HG03064 (cell line): ENCODE measurements around the gene C1QB.

Experiments used
- ATAC-seq: cut with Tn5 transposase; IDR thresholded peaks from one replicate; pipeline ENCODE4 v1.9.1; 2021; ENCODE audit warnings: low read depth; ENCODE audit not compliant: unreplicated experiment

C1QB gene

GRCh38 chr1:22652881-22653316 is at the start of gene C1QB:
Gene C1QB, plus strand, starts transcription at chr1:22653236. Its CDS starts 6,227 bp downstream, at chr1:22659463.
- ATAC-seq = no peak

GRCh38 chr1:22606161-22606560 is 46.9 kb upstream of the C1QB start:
- ATAC-seq = no peak

- no peak for ATAC-seq
Measured at GRCh38 chr1:22607154-22607553, 45.9 kb upstream of the C1QB start.

DNA sequence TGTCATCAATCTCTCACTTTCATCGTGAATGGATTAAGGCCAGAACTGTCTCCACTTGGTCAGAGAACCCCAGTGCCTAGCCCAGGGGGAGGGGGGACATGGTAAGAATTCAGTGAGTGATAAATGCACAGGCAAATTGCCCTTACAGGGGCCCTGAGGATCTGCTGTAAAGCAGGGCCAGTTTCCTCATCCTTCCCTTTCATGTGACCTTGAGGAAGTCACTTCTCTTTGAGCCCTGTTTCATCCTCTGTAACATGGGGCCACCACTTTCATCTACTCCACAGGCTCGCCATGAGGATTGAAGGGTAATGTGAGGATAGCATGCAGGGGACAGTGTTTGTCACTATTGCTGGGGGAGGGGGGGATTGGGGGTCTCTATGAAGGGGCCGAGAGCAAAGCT is 44.7 kb upstream of the C1QB start:
- ATAC-seq = no peak

GRCh38 chr1:22609291-22609690 is 43.7 kb upstream of the C1QB start:
- no peak for ATAC-seq

- no peak for ATAC-seq
Measured at GRCh38 chr1:22611530-22611947, 41.5 kb upstream of the C1QB start.

DNA sequence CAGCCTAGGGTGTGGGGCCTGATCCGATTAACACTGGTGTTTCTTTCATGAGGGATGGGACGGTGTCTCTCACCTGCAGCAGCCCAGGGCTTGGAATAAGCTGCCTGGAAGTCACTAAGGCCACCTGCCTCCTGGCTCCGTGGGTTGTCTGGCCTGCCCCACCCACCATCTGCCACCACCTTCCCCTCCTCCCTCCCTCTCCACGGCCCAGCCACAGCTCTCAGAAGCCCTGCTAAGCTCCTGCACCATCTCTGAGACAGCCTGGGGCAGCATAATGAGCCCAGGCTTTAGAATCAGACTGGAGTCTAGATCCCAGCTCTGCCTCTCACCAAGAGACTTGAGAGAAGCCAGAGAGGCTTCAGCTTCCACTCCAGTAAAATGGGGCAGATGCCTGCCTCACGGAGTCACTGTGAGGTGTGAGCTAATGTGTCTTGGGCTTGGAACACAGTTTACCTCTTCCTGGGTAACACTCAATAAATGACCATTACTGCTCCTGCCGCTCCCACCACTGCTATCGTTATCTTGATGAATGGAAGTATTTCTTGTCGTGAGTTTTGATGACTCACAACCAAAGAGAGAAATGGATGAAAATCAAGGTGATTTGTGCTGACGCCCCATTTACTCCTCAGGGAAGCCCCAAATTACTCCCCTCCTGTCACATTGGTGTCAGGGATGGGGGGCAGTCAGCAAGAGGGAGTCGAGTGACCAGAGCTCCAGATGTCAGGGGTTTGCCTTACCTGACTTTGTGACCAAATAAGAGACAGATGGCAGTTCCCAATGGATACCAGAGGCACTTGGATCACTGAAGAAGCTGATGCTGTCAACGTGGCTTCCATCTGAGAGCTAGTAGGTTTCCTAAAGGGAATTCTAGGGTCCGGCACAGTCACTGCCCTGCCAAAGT is 40.1 kb upstream of the C1QB start:
- no peak for ATAC-seq

DNA sequence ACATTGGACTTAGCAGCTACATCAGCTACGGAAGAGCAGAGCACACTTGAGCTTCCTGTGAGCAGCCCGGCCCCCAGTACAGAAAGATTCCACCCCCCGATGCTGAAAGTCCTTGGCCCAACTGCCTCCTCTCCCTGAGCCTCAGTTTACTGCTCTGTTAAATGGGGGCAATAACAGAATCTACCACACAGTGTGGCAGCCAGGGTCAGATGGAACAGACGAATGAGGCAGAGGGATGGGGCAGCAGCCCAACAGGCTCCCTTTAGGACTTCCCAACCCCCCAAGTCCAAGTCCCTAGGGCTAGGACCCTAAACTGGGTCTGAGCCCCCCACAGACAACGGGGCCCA is 39.5 kb upstream of the C1QB start:
- no peak for ATAC-seq

GRCh38 chr1:22613951-22614350 is 39.1 kb upstream of the C1QB start:
- no peak for ATAC-seq

GRCh38 chr1:22615886-22616285 is 37.1 kb upstream of the C1QB start:
- no peak for ATAC-seq

DNA sequence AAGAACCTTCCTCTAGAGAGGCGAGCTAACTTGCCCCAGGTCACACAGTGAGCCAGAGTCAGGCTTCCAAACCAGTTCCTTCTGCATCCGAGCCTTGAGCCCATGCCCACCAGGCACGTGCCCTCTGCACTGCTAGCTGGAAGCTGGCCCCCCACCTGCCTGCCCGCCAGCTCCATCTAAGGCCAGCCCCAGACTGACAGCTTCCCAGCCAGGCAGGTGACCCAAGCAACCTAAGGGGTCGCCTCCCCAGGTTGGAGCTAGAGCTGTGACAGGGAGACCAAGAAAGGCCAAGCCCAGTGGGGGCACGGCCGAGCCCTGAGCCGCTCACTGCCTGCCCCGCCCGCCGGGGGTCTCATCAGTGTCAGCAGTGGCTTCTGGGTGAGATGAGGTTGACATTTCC is 36.5 kb upstream of the C1QB start:
- ATAC-seq = no peak

GRCh38 chr1:22618056-22618455 is 35.0 kb upstream of the C1QB start:
- ATAC-seq = no peak

DNA sequence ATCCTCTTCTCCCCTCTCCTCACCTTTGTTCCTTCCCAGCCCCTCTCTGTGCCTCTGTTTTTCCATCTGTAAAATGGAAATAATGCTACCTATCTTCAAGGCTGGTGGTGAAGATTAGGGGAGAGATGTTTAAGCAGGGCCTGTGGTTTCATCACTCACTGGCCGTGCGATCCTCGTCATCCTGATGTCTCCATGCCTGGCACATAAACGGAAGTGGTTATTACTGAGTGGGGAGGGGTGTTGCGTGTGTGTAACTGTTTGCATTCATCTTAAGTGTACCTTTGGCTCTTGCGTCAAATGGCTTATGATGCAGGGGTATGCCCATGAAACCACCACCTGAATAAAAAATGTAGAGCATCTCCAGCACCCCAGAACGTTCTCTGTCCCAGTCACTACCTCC is 33.8 kb upstream of the C1QB start:
- no peak for ATAC-seq

GRCh38 chr1:22619798-22620197 is 33.2 kb upstream of the C1QB start:
- no peak for ATAC-seq

DNA sequence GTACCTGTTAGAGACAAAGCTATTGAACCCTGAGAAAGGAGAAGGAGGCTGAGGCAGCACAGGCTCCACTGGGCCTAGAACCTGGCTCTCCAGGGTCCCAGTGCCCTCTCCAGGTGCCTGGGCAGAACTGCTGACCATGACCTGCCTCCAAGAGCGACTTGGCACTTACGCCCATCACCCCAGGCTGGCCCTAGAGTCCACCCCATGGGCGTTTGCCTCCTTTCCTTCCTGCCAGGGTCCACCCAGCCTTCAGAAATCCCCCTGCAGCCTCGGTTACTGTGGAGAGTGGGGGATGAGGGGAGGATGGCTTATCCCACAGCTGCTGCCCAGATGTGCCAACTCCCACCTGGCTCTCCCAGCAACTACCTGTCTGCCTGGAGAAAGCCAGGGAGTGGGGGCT is 31.3 kb upstream of the C1QB start:
- ATAC-seq = no peak

- no peak for ATAC-seq
Measured at GRCh38 chr1:22625262-22625925, 27.6 kb upstream of the C1QB start.

DNA sequence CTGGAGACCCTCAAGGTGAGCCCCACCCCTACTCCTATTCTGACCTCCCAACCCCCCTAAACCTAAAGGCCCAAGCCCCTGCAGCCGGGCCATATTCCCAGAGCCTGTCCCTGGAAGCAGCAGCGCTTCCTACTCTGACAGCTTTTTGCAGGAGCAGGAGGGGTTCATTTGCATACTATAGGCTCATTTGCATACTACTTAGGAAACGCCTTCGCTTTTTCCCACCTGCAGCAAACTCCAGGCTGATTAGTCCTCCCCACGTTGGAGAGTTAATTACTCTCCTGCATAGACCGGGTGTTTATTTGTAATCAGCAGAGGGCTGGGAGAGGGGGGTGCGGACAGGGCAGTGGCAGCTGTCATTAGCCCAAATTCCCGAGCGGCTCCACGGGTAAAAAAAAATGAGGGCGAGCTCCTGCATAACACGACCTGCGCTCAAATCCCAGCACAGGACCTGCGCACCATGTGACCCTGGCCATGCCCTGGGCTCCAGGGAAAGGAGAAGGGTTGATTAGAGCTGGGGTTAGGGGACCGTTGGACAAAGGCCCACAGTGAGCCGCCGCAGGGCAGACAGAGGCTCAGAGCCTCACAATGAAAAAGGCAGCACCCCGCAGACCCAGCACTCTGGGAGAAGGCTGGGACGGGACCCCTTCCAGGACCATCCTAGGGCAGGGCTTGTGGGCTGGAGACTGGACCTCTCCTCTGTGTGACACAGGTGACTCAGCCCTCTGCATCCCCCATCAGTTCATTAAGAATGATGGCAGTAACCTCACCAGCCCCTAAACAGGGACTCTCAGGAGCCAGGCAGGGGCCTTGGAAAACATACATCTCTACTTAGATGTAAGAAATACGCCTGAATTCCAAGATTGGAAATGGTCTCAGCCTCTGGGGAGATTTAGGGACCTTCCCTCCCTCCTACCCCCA is 26.5 kb upstream of the C1QB start:
- ATAC-seq = no peak

DNA sequence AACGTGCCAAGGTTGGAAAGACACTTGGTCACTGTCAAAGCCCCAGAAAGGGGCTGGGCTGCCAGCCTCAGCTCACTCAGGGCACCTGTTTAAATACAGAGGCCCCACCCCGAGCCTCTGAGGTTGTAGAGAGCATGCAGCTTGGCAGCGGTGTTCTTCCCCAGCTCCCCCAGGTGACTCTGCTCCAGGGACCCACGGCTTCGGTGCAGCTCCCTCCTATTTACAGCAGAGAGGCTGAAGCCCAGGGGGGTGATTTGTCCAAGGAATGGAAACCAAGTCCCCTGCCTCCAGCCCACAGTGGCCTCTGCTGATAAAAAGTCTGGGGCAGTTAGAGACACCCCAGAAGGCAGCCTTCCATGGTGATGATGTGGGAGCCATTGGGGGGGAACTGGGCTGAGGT is 25.7 kb upstream of the C1QB start:
- no peak for ATAC-seq

DNA sequence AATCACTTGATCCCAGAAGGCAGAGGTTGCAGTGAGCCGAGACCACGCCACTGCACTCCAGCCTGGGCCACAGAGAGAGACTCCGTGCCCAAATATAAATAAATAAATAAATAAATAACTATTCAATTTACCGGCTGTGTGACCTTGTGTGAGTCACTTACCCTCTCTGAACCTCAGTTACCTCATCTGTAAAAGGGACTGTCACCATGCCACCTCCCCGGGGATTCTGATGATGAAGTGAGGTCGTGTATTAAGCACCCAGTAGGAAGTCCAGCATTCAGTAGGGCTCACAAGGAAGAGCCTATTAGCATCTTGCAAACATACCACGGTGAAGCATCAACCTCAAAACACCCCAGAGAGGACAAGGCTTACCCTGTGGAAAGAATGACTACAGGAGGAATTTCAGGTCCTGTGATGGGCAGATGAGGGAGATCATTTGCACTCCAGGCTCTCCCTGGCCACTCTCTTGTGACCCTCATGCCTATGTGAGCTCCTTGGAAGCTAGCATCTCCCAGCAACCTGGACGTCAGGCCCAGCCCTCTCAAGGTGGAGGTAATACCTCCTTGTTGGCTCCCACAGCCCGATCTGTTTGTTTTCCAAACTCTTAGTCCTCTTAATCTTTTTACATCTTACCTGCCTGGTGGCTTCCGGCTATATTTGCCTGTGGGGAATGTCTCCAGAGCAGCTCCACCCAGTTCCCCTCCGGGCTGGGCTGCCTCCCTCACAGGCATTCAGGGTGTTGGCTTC is 24.2 kb upstream of the C1QB start:
- no peak for ATAC-seq

DNA sequence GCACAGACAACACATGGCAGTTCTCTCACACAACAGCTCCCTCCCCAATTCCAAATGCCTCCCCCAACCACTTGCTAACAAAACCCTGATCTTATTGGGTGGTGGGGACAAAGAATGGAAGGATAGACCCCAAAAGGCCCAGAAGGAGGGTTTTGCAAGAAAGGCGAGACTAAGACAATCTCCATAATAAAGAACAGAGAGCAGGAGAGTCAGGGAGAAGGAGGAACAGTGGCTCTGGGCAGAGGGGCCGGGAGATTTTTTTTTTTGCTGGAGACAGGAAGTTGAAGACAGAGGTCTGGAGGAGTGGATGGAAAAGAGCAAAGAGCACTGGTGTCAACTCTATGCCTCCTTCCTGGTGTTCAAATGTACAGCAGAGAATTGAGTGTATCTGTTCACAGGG is 23.1 kb upstream of the C1QB start:
- ATAC-seq = no peak
